HG03097 (cell line): Measurements from ENCODE around the gene TMEM163.
"Not testable (repeated sequence)": the region's sequence is repeated elsewhere in the genome, so short reads cannot be mapped to it uniquely, and the experiment has no call there.

ENCODE experiments used
- ATAC-seq: cut with Tn5 transposase; IDR thresholded peaks from one replicate; pipeline ENCODE4 v1.9.1; 2021; ENCODE audit not compliant: unreplicated experiment, low FRiP score

The TMEM163 gene

DNA sequence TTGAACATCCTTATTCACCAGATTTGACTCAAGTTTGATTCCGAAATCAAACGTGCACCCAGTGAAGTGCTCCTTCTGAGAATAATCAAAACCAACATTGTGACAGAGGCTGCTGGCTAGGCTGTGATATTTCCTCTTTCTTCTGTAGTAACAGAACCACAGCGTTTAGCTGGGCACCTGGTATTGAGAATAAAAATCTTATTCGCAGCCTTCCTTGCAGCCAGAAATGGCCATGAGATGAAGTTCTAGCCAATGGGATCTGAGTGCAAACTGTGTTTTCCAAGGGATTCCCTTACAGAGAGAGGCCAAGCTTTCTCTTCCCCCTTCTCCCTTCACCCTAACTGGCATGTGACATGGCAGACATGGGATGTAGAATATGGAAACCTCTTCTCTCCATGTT lies 51.7 kb downstream of the TMEM163 start:
- ATAC-seq, result no peak

DNA sequence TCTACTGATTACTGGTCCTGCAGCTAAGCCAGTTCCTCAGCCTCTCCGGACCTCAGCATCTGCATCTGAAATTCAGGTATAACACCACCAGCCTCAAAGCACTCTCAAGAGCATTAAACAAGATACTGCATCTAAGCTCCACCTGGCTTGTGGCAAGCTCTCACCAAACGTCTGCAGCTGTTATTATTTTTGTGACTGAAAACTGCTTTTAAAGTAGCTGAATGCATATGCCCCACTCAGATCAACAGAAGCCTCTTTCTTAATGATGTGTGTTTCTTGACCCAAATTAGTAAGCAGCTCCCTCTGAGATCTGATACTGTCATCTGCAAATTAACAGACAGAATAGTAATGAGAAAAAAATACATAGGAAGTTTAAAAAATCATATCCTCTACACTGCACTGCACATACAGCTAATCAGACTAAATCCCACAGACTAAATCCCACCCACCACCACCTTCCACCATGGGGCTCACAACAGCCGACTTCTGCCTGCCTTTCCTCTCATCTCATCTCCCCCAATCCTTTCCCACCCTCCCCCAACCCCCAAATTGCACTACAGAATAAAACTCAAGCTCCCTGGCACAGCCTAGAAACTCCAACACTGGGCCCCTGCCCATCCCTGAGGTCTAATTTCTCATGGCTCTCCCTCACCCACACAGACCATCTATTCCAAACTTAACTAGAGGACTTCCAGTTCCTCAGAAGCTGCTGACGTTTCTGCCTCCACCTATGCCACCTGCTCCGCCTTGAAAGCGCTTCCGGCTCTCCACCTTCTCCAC lies 52.9 kb downstream of the TMEM163 start:
- ATAC-seq, result no peak

DNA sequence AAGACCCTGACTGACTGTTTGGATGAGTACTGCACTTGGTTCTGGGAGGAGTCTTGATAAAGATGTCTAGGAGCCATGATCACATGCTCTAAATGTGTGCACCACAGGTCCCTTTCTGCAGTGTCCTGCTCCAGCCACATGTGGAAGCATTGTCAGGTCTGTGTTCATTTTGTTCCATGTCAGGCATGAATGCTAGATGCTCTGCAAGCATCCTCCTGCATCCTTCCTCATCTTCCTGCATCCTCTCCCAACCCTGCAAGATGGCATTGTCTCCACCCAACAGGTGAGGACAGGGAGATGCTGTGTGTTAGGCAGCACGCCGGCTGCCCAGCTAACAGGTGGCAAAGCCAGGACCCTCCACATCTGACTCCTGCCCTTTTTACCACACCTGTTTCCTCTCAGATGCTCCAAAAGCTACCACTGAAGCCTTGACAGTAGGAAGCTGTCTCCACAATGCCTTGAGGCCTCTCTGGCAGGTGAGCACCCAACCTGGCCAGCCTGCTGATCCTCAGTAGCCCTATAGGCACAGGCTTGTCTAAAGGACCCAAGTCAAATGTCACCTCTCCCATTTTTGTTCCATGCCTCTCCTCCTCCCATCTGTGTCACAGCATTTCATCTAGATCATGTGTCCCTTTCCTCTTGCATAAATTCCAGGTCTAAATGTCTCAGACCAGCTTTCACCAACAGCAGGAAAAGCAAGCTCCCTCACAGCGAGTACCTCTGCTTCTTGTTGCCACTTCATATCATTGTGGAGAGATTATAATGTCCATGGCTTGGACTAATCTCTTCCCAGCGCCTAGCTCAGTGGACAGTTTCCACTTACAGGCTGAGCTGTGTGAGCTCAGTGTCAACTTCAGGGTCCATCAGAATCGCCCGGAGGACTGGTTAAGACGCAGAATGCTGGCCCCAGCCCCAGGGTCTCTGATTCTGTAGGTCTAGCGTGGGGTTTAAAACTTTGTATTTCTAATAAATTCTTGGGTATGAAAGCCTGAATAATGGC lies 55.0 kb downstream of the TMEM163 start:
- no peak for ATAC-seq

DNA sequence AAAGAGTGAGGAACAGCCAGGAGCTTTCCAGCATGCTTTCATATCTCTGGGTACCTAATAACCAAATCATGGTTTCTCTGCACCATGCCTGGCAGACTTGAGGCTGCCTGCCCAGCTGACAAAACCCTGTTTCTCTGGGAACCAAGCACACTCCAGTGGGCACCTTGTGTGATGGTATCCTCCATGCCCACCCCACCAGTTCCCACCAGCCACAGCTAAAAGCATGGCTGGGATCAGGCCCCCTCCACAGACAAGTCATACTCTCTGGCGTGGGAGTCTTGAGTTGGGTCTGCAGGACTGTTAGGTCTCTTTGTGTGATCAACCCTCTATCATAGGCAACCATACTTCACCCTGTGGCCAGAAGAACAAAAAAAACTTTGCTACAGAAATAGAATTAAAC lies 56.0 kb downstream of the TMEM163 start:
- no peak for ATAC-seq

DNA sequence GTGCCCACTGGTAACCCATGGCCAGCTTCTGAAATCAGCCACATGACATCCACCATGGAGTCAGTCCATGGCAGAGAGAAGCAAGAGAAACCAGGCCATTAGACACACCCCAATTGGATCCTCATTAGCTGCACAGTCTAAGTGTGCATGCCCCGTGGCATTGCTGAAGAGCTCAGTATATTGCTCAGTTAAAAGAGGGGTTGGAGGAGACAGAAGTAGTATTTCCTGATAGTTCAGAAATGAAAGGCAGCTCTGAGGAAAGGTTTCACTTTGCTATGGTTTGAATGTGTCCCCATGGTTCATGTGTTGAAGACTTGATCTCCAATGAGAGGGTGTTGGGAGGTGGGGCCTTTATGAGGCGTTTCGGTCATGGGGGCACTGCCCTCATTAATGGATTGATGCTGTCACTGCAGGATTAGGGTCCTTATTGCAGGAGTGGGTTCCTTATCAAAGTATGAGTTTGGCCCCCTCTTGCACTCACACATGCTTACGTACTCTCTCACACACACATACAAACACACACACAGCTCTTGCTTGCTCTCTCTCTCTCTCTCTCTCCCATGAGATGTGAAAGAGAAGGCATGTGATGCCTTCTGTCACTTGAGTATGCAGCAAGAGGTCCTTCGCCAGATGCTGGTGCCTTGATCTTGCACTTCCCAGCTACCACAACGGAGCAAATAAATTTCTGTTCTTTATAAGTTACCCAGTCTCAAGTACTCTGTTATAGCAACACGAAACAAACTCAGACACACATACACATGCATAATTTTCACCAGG lies 58.0 kb downstream of the TMEM163 start:
- no peak for ATAC-seq

DNA sequence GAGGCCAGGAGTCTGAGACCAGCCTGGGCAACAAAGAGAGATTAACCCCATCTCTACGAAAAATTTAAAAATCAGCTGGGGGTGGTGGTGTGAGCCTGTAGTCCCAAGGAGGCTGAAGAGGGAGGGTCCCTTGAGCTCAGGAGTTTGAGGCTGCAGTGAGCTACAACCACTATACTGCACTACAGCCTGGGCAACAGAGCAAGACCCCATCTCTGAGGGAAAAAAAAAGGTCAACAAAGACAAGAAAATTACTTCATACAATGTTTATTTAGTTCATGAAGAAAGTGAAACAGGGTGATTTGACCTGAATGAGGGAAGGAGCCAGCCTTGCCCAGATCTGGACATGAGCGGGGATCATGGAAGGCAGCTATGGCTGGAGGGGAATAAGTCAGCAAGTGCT lies 59.1 kb downstream of the TMEM163 start:
- ATAC-seq, result no peak

DNA sequence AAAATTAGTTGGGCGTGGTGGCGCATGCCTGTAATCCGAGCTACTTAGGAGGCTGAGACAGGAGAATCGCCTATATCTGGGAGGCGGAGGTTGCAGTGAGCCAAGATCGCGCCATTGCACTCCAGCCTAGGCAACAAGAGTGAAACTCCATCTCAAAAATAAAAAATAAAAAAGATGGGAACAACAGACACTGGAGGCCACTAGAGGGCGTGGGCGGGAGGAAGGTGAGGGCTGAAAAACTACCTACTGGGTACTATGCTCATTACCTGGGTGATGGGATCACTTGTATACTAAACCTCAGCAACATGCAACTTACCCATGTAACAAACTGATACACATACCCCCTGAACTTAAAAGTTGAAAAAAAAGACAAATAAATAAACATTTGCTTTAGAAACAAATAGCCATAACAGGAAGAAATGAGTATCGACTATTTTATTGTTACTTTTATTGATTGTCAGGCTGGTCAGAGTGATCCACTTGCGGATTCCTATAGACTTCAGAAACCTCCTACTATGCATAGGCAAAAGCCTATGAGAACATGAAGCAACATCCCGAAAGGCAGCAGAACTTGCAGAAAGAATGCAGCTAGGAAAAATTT lies 61.0 kb downstream of the TMEM163 start:
- ATAC-seq, result no peak

DNA sequence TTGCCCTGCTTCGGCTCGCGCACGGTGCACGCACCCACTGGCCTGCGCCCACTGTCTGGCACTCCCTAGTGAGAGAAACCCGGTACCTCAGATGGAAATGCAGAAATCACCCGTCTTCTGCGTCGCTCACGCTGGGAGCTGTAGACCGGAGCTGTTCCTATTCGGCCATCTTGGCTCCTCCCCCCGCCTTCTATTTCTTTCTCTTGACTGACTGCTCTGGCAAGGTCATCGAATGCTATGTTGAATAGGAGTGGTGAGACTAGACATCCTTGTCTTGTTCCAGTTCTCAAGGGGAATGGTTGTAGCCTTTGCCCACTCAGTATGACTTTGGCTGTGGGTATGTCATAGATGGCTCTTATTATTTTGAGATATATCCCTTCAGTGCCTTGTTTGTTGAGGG lies 62.4 kb downstream of the TMEM163 start:
- not testable (repeated sequence) for ATAC-seq

DNA sequence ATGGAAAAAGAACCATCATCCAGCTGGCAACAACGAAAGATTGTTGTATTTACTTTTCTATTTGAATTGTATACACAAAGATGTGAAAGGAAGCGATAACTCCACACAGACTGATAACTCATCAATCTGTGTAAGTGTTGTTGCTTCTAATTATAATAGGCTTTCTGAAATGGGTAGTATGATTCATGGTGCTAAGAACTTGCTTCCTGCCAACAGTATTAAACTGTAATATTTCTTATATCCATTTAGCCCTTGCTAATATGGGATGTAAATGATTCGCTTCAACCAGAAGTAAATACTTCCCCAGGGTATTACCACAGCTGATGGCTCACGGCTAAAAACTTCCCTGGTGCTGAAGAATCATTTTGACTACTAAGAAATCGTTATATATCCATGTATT lies 70.2 kb downstream of the TMEM163 start:
- no peak for ATAC-seq

DNA sequence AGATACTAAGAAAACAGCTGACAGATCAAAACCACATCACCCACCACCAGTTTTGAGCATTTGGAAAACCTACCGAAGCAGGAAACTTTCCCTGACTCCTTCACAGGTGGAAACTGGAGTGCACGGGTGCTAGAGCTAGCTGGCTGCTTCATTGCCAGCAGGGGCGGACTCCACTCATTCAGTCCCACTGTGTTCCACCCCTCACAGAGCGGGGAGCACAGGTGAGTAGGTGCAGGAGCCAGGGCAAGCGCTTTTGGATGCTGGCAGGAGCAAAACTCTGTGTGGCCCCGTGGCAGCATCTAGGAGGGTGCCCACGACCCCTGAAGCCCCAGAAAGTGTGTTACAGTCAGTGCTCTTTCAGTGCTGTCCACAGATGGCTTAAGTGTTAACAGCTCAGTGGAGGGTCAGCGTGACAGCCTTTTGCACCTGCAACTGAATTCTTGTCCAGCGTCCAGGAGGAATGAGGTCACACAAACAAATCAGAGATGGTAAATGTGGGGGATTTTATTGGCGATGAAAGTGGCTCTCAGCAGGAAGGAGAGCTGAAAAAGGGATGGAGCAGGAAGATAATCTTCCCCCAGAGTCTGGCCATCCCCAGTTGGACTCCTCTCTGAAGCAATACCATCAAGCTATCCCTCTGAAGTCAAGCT lies 71.1 kb downstream of the TMEM163 start:
- no peak for ATAC-seq

DNA sequence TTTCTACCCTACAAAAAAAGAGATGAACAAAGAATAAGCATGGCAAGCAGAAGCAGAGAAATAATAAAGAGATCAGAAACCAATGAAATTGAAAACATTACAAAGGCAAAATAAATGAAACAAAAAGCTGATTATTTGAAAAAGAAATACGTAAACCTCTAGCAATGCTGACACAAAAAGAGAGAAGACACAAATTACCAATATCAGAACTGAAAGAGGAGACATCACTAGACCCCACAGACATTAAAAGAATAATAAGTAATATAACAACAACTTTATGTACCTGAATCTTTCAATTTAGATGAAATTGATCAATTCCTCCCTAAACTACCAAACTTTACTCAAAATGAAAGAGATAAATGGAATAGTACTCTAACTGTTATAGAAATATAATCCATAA lies 75.9 kb downstream of the TMEM163 start:
- ATAC-seq, result no peak

DNA sequence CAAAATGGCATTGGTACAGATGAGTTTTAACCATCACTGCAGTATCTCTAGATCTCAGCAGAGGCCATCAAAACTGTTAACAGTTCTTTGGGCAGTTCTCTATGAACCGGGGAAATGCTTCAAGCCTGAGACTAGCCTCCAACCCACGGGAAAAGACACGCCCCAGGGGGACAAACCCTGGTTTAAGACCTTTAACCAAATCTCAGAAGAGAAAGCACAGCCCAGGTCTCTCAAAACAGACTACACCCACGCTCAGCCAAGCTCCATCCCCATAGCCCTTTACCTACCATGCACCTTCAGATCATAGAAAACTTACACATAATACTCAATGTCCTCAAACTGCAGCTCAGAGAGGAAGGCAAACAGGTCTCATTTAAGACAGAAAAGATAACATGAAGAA lies 78.3 kb downstream of the TMEM163 start:
- no peak for ATAC-seq

DNA sequence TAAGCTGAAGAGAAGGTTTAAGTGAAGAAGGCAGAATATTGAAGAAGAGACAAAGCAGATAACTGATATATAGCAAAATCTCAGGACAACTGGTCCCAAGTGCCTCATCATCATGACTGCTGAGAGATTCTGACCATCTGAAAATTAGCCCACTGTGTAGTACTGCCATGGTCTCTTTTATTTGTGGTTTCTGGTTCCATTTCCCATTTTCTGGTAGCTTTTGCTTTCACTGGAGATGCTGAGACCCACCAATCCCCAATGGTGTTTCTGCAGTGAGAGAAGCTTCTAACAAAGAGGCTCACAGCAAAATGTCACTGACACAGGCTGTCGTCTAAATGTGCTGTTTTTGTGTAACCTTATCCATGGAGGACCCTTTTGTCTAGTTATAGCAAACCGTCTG lies 79.5 kb downstream of the TMEM163 start:
- no peak for ATAC-seq

DNA sequence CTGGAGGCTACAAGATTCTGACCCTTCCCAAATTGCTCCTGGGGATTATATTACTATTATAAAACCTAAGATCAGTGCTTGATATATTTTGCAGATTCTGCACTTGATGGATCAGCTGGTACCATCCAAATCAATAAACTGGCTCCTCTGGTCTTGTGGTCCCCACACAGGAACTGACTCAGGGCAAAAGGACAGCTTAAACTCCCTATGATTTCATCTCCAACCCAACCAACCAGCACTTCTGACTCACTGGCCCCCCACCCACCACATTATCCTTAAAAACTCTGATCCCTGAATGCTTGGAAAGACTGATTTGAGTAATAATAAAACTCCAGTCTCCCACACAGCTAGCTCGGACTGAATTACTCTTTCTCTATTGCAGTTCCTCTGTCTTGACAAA lies 82.1 kb downstream of the TMEM163 start:
- no peak for ATAC-seq

DNA sequence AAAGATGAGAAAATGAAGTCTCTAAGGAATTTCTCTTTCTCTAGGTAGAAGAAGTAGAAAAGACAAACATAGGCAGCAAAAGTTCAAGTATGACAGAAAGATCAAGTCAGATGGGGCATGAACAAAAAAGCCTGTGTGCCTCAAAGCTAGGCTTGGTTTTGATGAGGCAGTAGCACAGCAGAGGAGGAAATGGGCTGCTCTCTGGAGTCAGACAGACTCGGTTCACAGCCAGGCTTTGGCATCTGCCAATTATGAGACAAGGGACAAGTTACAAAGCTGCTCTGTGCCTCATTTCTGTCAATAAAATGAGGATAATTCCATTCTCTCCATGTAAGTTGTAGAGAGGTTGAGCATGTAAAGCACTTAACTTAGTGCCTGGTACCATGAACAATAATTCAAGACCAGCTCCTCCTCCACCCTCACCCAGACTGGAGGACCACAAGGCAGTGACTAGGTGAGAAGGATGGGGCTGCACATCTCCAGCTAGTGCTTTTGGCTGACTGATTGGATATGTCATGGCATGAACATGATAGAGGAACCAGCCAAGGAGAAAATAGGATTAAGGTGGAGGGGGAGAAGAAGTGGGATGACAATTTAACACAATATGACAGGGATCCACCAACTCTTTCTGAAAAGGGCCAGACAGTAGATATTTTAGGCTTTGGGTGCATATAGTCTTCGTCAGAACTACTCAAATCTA lies 84.6 kb downstream of the TMEM163 start:
- ATAC-seq, result no peak

DNA sequence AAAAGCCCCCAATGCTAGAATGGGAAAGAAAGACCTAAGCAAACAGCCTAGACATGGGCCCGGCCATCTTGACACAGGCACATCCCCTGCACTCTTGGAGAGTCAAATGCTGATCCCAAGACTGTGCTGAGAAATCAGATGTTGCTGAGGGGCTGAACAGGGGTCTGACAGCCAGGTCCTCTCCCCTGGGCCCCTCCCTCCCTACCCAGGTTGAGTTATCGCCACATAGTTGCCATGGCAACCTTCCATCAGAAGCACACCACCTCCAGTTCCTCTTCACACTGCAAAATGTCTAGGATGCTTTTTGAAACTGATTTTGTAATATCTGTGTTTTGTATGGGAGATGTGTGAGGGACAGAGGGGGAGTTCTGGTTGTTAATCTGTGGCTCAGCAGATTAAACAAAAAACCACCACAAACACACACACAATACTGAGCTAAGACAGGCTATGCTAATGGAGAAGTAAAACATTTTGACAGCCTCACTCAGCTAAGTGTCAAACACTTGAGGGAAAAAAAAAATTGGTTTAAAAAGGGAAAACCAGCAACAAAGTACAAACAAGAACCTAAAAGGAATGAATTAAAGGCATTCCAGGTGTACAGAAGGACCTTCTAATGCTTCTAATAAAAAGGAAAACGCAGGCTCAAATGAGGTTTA lies 88.2 kb downstream of the TMEM163 start:
- no peak for ATAC-seq

DNA sequence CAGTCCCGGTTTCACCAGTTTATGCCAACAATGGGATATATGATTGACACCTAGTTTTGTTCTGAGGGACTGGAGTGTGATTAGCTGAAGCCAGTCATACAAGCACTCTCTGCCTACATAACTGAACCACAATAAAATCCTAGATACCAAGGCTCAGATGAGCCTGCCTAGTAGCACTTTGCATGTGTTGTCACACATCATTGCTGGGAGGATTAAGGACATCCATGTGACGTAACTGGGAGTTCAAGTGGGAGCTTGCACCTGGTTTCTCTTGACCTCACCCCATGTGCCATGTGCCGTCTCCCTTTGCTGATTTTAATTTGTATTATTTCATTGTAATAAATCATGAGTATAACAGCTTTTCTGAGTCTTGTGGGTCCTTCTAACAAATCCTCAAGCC lies 90.3 kb downstream of the TMEM163 start:
- ATAC-seq, result no peak

DNA sequence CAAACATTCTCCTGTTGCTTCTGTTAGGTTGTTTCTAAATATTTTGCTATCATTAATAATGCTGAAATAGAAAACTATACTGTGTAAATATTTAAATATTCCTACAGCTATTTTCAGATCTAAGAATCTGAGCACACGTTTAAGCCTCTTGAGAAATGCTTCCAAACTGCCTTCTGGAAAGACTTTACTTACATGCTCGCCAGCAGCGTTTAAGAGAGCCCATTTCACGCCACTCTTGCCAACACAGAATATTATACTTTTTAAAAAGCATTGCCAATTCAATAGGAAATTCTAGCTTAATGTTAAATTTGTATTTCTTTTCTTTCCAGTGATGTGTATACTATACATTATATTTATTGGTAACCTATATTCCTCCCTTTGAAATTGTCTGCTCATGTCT lies 92.0 kb downstream of the TMEM163 start:
- no peak for ATAC-seq

DNA sequence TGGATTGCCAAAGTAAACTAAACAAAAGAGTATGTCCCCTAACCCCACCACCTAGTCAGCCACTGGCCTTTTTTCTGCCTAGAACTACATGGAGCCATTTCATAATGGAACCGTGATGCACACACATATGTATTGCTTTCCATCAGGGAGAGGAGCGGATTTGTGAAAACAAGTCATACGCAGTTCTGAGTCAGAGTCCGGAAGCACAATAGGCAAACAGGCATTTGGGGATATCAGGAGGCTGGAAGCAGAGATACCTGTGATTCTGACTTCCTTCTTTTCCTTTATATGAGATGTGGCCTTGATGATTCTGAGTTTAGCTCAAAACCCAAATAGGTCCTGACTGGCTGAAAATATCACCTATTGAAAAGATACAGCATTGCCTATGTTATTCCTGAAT lies 93.5 kb downstream of the TMEM163 start:
- ATAC-seq, result no peak
